CD14-positive monocyte (primary cell): ENCODE data around the gene PRIM2. TPM values are rescaled to one million over a fixed set of nuclear protein-coding genes. Genes with fewer than 3 reads are reported as not detected.
"Not testable (repeated sequence)": the region's sequence is repeated elsewhere in the genome, so short reads cannot be mapped to it uniquely, and the experiment has no call there.

ENCODE experiments used
- DNase-seq, 3 donors: peaks; one replicate each; pipeline ENCODE4 v3.0.0-alpha.2; 2011 to 2022
- H2AFZ ChIP-seq: 2 replicates; pipeline ENCODE4 v1.6.0; 2012; ENCODE audit warnings: mild to moderate bottlenecking, low read depth, low read length, inconsistent platforms; ENCODE audit not compliant: insufficient read depth, poor library complexity, severe bottlenecking
- H3K27ac ChIP-seq, 2 donors: 1 replicate in 1 of 2; 2 replicates in 1 of 2; pipeline ENCODE4 v1.5.1; 2012 to 2013; ENCODE audit warnings: low read length in 2 of 2, control low read depth in 1 of 2, inconsistent platforms in 1 of 2, low read depth in 1 of 2, mild to moderate bottlenecking in 1 of 2
- H3K27me3 ChIP-seq, 2 donors: one replicate each; pipeline versions ENCODE4 v1.6.0 to v1.6.1; 2011 to 2013; ENCODE audit warnings: low read length in 2 of 2; ENCODE audit not compliant: control insufficient read depth in 2 of 2, insufficient read depth in 2 of 2
- H3K36me3 ChIP-seq, 2 donors: replicated peaks in 1 of 2; 1 replicate in 1 of 2; 2 replicates in 1 of 2; pipeline versions ENCODE4 v1.5.1 to v1.6.1; 2012 to 2013; ENCODE audit warnings: low read length in 2 of 2, control low read depth in 1 of 2, inconsistent platforms in 1 of 2, mild to moderate bottlenecking in 1 of 2; ENCODE audit not compliant: insufficient read depth in 2 of 2, control insufficient read depth in 1 of 2
- H3K4me1 ChIP-seq, 2 donors: 1 replicate in 1 of 2; 2 replicates in 1 of 2; pipeline versions ENCODE4 v1.5.1 to v1.6.1; 2012 to 2013; ENCODE audit warnings: low read length in 2 of 2, control low read depth in 1 of 2, inconsistent platforms in 1 of 2, mild to moderate bottlenecking in 1 of 2, moderate library complexity in 1 of 2; ENCODE audit not compliant: insufficient read depth in 2 of 2, control insufficient read depth in 1 of 2
- H3K4me2 ChIP-seq: replicated peaks from 2 replicates; pipeline ENCODE3; 2012; ENCODE audit warnings: low read length, moderate library complexity, mild to moderate bottlenecking; ENCODE audit not compliant: poor library complexity, severe bottlenecking; ENCODE audit errors: extremely low read depth
- H3K4me3 ChIP-seq, 3 experiments: fragments of 200-600 bp in 1 of 3; sonication (generic) in 1 of 3; replicated peaks in 1 of 3; 1 replicate in 2 of 3; 2 replicates in 1 of 3; pipeline ENCODE4 v1.5.1; 2011 to 2013; ENCODE audit warnings: low read length in 3 of 3, mild to moderate bottlenecking in 3 of 3, control low read depth in 2 of 3, low read depth in 2 of 3, inconsistent platforms in 1 of 3, moderate library complexity in 1 of 3
- H3K79me2 ChIP-seq: 2 replicates; pipeline ENCODE4 v1.6.0; 2012; ENCODE audit warnings: mild to moderate bottlenecking, control low read depth, inconsistent platforms, low read length, moderate library complexity; ENCODE audit not compliant: insufficient read depth
- H3K9ac ChIP-seq: 2 replicates; pipeline ENCODE4 v1.6.0; 2017; ENCODE audit warnings: low read length, mild to moderate bottlenecking; ENCODE audit not compliant: insufficient read depth, poor library complexity, severe bottlenecking
- H3K9me3 ChIP-seq, 2 donors: replicated peaks in 1 of 2; 1 replicate in 1 of 2; 2 replicates in 1 of 2; pipeline versions ENCODE4 v1.5.1 to v1.6.1; 2012 to 2013; ENCODE audit warnings: low read length in 2 of 2, control low read depth in 1 of 2; ENCODE audit not compliant: control insufficient read depth in 1 of 2, insufficient read depth in 1 of 2
- H4K20me1 ChIP-seq: 2 replicates; pipeline ENCODE4 v1.6.0; 2012; ENCODE audit warnings: mild to moderate bottlenecking, low read length, control low read depth, moderate library complexity; ENCODE audit not compliant: insufficient read depth
- H3K27ac Mint-ChIP-seq, 7 donors: one replicate each; pipeline ENCODE4 v1.8.0; 2020; ENCODE audit warnings: mild to moderate bottlenecking in 7 of 7, mixed read lengths in 7 of 7, moderate library complexity in 6 of 7, inconsistent platforms in 2 of 7
- H3K27me3 Mint-ChIP-seq, 3 donors: one replicate each; pipeline ENCODE4 v1.8.0; 2021 to 2022; ENCODE audit warnings: low read depth in 3 of 3, mild to moderate bottlenecking in 3 of 3, mixed read lengths in 3 of 3, moderate library complexity in 3 of 3, inconsistent platforms in 1 of 3
- H3K36me3 Mint-ChIP-seq, 2 donors: one replicate each; pipeline ENCODE4 v1.8.0; 2020; ENCODE audit warnings: mixed read lengths in 2 of 2, inconsistent platforms in 1 of 2, mild to moderate bottlenecking in 1 of 2
- H3K4me1 Mint-ChIP-seq: one replicate; pipeline ENCODE4 v1.8.0; 2020; ENCODE audit warnings: mild to moderate bottlenecking, mixed read lengths
- H3K4me3 Mint-ChIP-seq, 2 donors: one replicate each; pipeline ENCODE4 v1.8.0; 2020; ENCODE audit warnings: mild to moderate bottlenecking in 2 of 2, mixed read lengths in 2 of 2, moderate library complexity in 1 of 2
- H3K9me3 Mint-ChIP-seq, 7 donors: one replicate each; pipeline ENCODE4 v1.8.0; 2020 to 2022; ENCODE audit warnings: mixed read lengths in 7 of 7, mild to moderate bottlenecking in 6 of 7, moderate library complexity in 6 of 7, inconsistent platforms in 2 of 7
- WGBS: methylation state at CpG from one replicate; pipeline ENCODE4 v1.1.5; 2013; ENCODE audit warnings: missing lambda C conversion rate; ENCODE audit not compliant: insufficient coverage; 5-methylcytosine and 5-hydroxymethylcytosine counted together
- intact Hi-C, 2 donors: fragments of 100-400 bp; cut with micrococcal nuclease; formaldehyde crosslinking; loops; one replicate each; pipeline versions ENCODE4 v1.15.0 to v1.15.1; 2023
- polyA plus RNA-seq, 3 donors: library from polyadenylated mRNA; depleted of rRNA in 1 of 3; unstranded in 2 of 3; stranded (reverse) in 1 of 3; fragments of 300-500 nt in 2 of 3; fragments of >200 nt in 1 of 3; fragmentation: Illumina TruSeq in 2 of 3; gene quantifications; 1 replicate in 2 of 3; 2 replicates in 1 of 3; pipeline ENCODE4 v1.2.3, GENCODE V29; 2012 to 2021

Gene PRIM2
- polyA plus RNA-seq, 3 donors = 2.8 to 5.1 (median 4.2) TPM

DNA sequence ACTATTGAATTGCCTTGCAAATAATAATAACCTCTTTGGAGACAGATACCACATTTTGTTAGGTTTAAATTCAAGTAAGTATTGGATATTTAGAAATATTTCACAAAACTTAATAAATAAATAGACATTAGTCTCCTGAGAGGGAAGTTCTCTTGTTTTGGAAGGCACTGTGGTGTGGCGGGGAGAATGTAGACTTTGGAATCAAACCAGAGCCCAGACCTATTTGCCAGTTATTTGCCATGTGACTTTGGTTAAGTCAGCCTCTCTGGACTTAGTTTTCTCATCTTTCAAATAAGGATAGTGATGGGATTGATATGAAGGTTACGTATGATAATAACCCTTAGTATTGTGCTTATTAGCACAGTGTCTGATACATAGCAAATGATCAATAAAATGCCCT is 240.4 kb downstream of the PRIM2 start:
- WGBS = no CpG with 5 or more reads among the region's 2 CpGs
- H3K4me3 ChIP-seq, H3K79me2 ChIP-seq, H3K9me3 ChIP-seq, H3K4me1 Mint-ChIP-seq, H3K27me3 Mint-ChIP-seq, H3K27me3 ChIP-seq, H2AFZ ChIP-seq, H3K27ac ChIP-seq, intact Hi-C loops, H3K9ac ChIP-seq, DNase-seq, H3K36me3 ChIP-seq, H3K4me2 ChIP-seq, H3K27ac Mint-ChIP-seq, H4K20me1 ChIP-seq, H3K9me3 Mint-ChIP-seq, H3K4me1 ChIP-seq, H3K36me3 Mint-ChIP-seq, H3K4me3 Mint-ChIP-seq: not testable (repeated sequence)

DNA sequence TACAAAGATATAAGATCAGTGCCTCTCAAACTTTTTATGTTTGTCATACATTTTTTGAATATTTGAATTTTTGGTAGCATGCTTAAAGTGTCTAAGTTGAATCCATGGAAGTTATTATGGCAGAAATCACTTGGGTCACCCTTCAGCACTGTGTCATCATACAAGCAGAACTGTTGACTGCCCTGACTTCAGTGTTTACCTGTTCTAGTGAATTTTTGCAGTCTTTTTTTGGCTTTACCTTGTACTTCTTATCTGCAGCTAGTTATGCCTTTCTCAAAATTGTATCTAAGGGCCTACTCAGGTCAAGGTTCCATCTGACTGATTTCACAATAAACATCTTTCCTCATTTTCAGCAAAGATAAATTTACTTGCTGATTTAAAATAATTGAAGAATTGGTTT is 241.7 kb downstream of the PRIM2 start:
- H3K36me3 ChIP-seq, H3K9me3 Mint-ChIP-seq, H3K4me2 ChIP-seq, H3K4me3 Mint-ChIP-seq, H3K27me3 ChIP-seq, H3K27me3 Mint-ChIP-seq, H3K27ac ChIP-seq, H3K4me3 ChIP-seq, H3K9me3 ChIP-seq, H4K20me1 ChIP-seq, H2AFZ ChIP-seq, H3K4me1 Mint-ChIP-seq, intact Hi-C loops, H3K79me2 ChIP-seq, H3K9ac ChIP-seq, H3K4me1 ChIP-seq, H3K27ac Mint-ChIP-seq, H3K36me3 Mint-ChIP-seq, DNase-seq: not testable (repeated sequence)

DNA sequence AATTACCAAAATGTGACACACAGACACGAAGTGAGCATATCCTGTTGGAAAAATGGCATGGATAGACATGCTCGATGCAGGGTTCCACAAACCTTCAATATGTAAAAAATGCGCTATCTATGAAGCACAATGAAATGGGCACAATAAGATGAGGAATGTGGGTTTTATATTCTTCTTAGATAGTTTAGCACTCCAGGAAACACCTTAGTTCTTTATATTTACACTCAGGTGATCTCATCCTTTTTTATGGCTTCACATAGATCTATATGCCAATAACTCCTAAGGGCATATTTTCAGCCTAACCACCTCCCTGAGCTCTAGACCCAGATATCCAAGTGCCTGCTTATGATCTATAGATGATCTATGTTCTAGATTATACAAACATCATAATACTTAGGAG is 244.8 kb downstream of the PRIM2 start:
- H4K20me1 ChIP-seq, H3K36me3 Mint-ChIP-seq, H3K36me3 ChIP-seq, H3K9ac ChIP-seq, H3K27me3 ChIP-seq, H3K79me2 ChIP-seq, intact Hi-C loops, H3K4me1 ChIP-seq, H2AFZ ChIP-seq, H3K4me3 Mint-ChIP-seq, H3K27ac ChIP-seq, DNase-seq, H3K27ac Mint-ChIP-seq, H3K9me3 Mint-ChIP-seq, H3K4me3 ChIP-seq, H3K27me3 Mint-ChIP-seq, H3K4me1 Mint-ChIP-seq, H3K4me2 ChIP-seq, H3K9me3 ChIP-seq: not testable (repeated sequence)
- WGBS = no CpG with 5 or more reads among the region's 3 CpGs

DNA sequence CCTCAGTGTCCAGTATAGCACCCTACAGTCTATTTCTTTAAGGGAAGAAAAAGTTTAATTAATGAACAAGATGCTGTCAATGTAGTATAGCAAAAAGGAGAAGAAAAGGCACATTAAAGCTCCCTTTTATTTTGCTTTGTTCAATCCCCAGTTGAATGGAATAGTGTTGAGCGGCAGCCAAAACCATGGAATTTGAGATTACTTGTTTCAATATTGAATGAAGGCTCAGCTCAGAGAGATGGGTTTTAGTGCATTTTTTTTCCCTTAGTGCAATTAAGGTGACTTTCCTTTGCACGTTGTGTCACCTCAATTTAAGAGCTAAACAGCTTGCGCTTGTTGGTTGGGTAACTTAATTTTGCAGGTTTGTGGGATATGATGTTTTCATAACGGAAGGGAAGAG is 254.7 kb downstream of the PRIM2 start:
- H3K27ac ChIP-seq, H3K27me3 Mint-ChIP-seq: not testable (repeated sequence)
- no CpG with 5 or more reads among the region's 4 CpGs for WGBS

DNA sequence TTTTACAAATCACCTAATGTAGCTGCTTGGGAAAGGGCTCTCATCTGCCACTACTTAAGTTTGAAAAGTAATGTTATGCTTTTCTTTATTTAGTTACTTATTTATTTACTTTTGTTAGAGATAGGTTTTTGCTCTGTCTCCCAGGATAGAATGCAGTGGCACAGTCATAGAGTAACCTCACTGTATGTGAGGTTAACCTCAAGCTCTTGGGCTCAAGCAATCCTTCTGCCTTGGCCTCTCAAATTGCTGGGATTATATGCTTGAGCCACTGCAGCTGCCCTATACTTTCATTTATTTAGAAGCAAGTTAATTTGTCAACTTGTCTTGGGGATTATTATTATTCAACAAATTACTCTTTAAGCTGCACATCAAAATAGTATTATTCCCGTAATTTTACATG is 255.4 kb downstream of the PRIM2 start:
- H3K27me3 ChIP-seq = not testable (repeated sequence)

More for the DNA sequence above, 254.7 kb downstream of the PRIM2 start:
- H3K79me2 ChIP-seq, H3K9me3 Mint-ChIP-seq, H3K4me3 ChIP-seq, H3K27me3 ChIP-seq, DNase-seq, H3K36me3 ChIP-seq, H2AFZ ChIP-seq, H3K9ac ChIP-seq, H3K4me3 Mint-ChIP-seq, H3K36me3 Mint-ChIP-seq, H3K4me1 ChIP-seq, H3K27ac Mint-ChIP-seq, intact Hi-C loops, H3K4me1 Mint-ChIP-seq, H4K20me1 ChIP-seq, H3K9me3 ChIP-seq, H3K4me2 ChIP-seq: not testable (repeated sequence)

More for the DNA sequence above, 255.4 kb downstream of the PRIM2 start:
- H3K4me1 ChIP-seq, H3K4me3 Mint-ChIP-seq, H3K4me3 ChIP-seq, intact Hi-C loops, H4K20me1 ChIP-seq, H3K9ac ChIP-seq, H3K4me2 ChIP-seq, H3K36me3 ChIP-seq, H3K36me3 Mint-ChIP-seq, H3K4me1 Mint-ChIP-seq, H3K27me3 Mint-ChIP-seq, H3K9me3 Mint-ChIP-seq, H3K27ac Mint-ChIP-seq, H3K27ac ChIP-seq, DNase-seq, H3K79me2 ChIP-seq, H2AFZ ChIP-seq, H3K9me3 ChIP-seq: not testable (repeated sequence)
- no CpG with 5 or more reads among the region's 1 CpG for WGBS
